ENCODE results near the gene TMBIM1.

The TMBIM1 gene

DNA sequence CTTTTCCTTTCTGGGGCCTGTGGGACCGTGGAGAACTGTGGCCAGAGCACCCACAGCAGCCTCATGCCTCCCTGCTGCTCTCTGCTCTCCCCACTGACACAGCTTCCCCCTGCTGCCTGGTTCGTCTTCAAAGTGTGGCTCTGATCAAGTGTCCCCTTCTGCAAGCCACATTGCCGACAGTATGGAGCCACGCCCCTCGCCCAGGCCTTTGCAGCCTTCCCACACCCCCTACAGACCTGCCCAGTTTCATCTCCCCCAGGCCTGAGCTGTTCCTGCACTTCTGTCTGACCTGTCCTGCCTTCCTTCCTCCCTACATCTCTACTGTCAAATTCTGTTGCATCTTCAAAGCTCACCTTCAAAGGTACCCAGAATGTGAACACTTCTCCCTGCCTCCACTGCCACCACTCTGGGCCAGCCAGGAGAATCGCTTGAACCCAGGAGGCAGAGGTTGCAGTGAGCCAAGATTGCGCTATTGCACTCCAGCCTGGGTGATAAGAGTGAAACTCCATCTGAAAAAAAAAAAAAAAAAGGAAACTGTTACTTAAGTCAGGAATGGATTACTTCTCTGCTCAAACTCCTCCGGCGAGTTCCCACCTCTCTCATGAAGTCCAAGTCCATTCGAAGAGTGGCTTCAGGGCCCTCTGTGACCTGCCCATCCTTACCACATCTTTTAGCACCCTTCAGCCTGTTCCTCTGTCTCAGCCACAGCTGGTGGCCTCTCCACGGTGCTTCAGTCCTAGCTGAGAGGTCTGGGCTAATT is 35.3 kb upstream of the TMBIM1 start:
- TF ChIP-seq SPI1 (IDR thresholded peaks at IDR 0.05; ENCODE audit: borderline replicate concordance, low read depth) (no peak), GABPA (IDR thresholded peaks at IDR 0.05; ENCODE audit: low read depth) (no peak), POLR2AphosphoS5 (IDR thresholded peaks at IDR 0.05; ENCODE audit: low read depth) (no peak)
- TF ChIP-seq, protein P1, sequence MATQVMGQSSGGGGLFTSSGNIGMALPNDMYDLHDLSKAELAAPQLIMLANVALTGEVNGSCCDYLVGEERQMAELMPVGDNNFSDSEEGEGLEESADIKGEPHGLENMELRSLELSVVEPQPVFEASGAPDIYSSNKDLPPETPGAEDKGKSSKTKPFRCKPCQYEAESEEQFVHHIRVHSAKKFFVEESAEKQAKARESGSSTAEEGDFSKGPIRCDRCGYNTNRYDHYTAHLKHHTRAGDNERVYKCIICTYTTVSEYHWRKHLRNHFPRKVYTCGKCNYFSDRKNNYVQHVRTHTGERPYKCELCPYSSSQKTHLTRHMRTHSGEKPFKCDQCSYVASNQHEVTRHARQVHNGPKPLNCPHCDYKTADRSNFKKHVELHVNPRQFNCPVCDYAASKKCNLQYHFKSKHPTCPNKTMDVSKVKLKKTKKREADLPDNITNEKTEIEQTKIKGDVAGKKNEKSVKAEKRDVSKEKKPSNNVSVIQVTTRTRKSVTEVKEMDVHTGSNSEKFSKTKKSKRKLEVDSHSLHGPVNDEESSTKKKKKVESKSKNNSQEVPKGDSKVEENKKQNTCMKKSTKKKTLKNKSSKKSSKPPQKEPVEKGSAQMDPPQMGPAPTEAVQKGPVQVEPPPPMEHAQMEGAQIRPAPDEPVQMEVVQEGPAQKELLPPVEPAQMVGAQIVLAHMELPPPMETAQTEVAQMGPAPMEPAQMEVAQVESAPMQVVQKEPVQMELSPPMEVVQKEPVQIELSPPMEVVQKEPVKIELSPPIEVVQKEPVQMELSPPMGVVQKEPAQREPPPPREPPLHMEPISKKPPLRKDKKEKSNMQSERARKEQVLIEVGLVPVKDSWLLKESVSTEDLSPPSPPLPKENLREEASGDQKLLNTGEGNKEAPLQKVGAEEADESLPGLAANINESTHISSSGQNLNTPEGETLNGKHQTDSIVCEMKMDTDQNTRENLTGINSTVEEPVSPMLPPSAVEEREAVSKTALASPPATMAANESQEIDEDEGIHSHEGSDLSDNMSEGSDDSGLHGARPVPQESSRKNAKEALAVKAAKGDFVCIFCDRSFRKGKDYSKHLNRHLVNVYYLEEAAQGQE (IDR thresholded peaks at IDR 0.05; ENCODE audit: insufficient replicate concordance, low read depth) = no peak
- TF ChIP-seq, protein P2, sequence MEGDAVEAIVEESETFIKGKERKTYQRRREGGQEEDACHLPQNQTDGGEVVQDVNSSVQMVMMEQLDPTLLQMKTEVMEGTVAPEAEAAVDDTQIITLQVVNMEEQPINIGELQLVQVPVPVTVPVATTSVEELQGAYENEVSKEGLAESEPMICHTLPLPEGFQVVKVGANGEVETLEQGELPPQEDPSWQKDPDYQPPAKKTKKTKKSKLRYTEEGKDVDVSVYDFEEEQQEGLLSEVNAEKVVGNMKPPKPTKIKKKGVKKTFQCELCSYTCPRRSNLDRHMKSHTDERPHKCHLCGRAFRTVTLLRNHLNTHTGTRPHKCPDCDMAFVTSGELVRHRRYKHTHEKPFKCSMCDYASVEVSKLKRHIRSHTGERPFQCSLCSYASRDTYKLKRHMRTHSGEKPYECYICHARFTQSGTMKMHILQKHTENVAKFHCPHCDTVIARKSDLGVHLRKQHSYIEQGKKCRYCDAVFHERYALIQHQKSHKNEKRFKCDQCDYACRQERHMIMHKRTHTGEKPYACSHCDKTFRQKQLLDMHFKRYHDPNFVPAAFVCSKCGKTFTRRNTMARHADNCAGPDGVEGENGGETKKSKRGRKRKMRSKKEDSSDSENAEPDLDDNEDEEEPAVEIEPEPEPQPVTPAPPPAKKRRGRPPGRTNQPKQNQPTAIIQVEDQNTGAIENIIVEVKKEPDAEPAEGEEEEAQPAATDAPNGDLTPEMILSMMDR (IDR thresholded peaks at IDR 0.05; ENCODE audit: insufficient read depth, low read length) = no peak
- Histone ChIP-seq H3K27me3 (ENCODE audit: insufficient read depth, poor library complexity, severe bottlenecking) (no peaks in the 10 kb centered on the region), H3K4me3 (replicated peaks; ENCODE audit: insufficient read depth, low read length) (no peak overlapping the region), H3K27ac (replicated peaks) (peak overlapping the region; percentile 68)
- peak; percentile 47 to 52 for DNase-seq (ENCODE audit: low read depth in 1 of 2, low spot score in 1 of 2)

DNA sequence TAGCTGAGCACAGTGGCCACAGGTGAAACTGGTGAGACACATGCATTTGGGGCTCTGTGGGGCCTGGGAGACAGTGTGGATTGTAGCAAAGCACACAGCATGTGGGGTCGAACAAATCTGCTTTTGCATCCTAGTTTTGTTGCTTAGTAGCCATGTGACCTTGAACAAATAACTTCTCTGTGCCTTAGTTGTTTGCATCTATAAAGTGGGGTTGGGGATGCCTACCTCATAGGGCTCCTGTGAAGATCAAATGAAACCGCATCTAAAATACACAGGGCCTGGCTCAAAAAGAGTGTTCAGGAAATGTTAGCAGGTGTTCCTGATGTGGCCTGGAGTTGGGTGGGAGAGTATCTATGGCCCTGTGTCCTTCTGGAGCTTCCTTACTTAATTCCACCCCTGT is 34.0 kb upstream of the TMBIM1 start:
- no peak for DNase-seq (ENCODE audit: low read depth in 1 of 2, low spot score in 1 of 2)
- Histone ChIP-seq H3K4me3 (replicated peaks; ENCODE audit: insufficient read depth, low read length) (no peak overlapping the region), H3K27me3 (ENCODE audit: insufficient read depth, poor library complexity, severe bottlenecking) (no peaks in the 10 kb centered on the region), H3K27ac (replicated peaks) (peak overlapping the region; percentile 68)
- TF ChIP-seq, protein P2 (IDR thresholded peaks at IDR 0.05; ENCODE audit: insufficient read depth, low read length) = no peak
- TF ChIP-seq SPI1 (IDR thresholded peaks at IDR 0.05; ENCODE audit: borderline replicate concordance, low read depth) = no peak
- TF ChIP-seq, protein P1 (IDR thresholded peaks at IDR 0.05; ENCODE audit: insufficient replicate concordance, low read depth) = no peak
- no peak for TF ChIP-seq POLR2AphosphoS5 (IDR thresholded peaks at IDR 0.05; ENCODE audit: low read depth)
- TF ChIP-seq GABPA (IDR thresholded peaks at IDR 0.05; ENCODE audit: low read depth) = no peak

DNA sequence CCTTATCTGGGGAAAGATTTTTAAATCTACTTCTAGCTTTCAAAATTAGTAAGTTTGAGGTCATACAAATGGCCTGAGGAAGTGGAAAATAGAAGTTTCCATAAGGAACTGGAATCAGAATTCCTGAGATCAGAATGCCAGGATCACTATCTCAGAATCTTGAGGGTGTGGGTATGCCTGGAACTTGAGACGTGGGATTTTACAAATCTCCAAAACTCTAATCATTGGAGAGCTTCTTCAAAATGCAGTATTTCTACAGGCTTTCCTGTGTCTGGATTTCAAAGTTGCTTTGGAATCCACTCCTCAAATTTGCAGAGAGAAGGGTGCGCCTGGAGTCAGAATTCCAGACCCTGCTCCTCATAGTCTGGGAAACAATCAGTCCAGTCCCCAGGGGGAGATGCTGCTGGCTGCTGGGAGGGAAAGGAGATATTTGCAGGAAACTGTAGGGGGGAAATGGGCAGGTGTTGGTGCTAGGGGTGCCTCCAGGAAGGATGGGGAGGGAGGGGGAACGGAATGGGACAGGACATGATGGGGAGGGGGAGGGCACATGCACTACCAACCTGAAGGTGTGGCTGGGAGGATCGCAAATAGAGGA is 33.4 kb upstream of the TMBIM1 start:
- Histone ChIP-seq H3K4me3 (replicated peaks; ENCODE audit: insufficient read depth, low read length) (no peak overlapping the region), H3K27me3 (ENCODE audit: insufficient read depth, poor library complexity, severe bottlenecking) (no peaks in the 10 kb centered on the region), H3K27ac (replicated peaks) (no peak overlapping the region)
- no peak for TF ChIP-seq GABPA (IDR thresholded peaks at IDR 0.05; ENCODE audit: low read depth)
- TF ChIP-seq, protein P1 (IDR thresholded peaks at IDR 0.05; ENCODE audit: insufficient replicate concordance, low read depth) = no peak
- no peak for TF ChIP-seq POLR2AphosphoS5 (IDR thresholded peaks at IDR 0.05; ENCODE audit: low read depth)
- no peak for TF ChIP-seq SPI1 (IDR thresholded peaks at IDR 0.05; ENCODE audit: borderline replicate concordance, low read depth)
- TF ChIP-seq, protein P2 (IDR thresholded peaks at IDR 0.05; ENCODE audit: insufficient read depth, low read length) = no peak
- no peak for DNase-seq (ENCODE audit: low read depth in 1 of 2, low spot score in 1 of 2)

All from HL-60 (cell line).